GM12892 (cell line): Measurements from ENCODE around the gene SNRPD2.

Experiments used
- POLR2A ChIP-seq: IDR thresholded peaks from 2 replicates; pipeline ENCODE4 v1.6.1; 2011; ENCODE audit warnings: low read depth, low read length, control low read depth
- POLR2AphosphoS5 ChIP-seq: IDR thresholded peaks from 2 replicates; pipeline ENCODE4 v1.6.1; 2011; ENCODE audit warnings: low read depth, low read length, control low read depth
- TAF1 ChIP-seq: IDR thresholded peaks from 2 replicates; pipeline ENCODE4 v1.6.1; 2011; ENCODE audit warnings: low read depth, mild to moderate bottlenecking, control low read depth, low read length, borderline replicate concordance

GRCh38 chr19:45733160-45733810 lies 41.5 kb upstream of the SNRPD2 start, which contains the start of gene MEIOSIN:
- no peak for TF ChIP-seq POLR2A
- TF ChIP-seq POLR2AphosphoS5, result no peak
- no peak for TF ChIP-seq TAF1
